IPS-15b (cell line): ENCODE results near the gene CLIC5.

Experiments
- H3K27me3 ChIP-seq: one replicate; pipeline ENCODE4 v1.6.1; 2013; ENCODE audit warnings: low read length; ENCODE audit not compliant: control insufficient read depth, insufficient read depth
- H3K36me3 ChIP-seq: one replicate; pipeline ENCODE4 v1.6.1; 2013; ENCODE audit warnings: low read length; ENCODE audit not compliant: control insufficient read depth, insufficient read depth
- H3K4me1 ChIP-seq: one replicate; pipeline ENCODE4 v1.6.1; 2013; ENCODE audit warnings: mild to moderate bottlenecking, low read length; ENCODE audit not compliant: control insufficient read depth, insufficient read depth
- H3K4me3 ChIP-seq: one replicate; pipeline ENCODE4 v1.5.1; 2013; ENCODE audit warnings: low read depth, low read length
- H3K9ac ChIP-seq: one replicate; pipeline ENCODE4 v1.6.1; 2013; ENCODE audit warnings: low read depth, mild to moderate bottlenecking, low read length
- H3K9me3 ChIP-seq: one replicate; pipeline ENCODE4 v1.6.1; 2013; ENCODE audit warnings: mild to moderate bottlenecking, low read length; ENCODE audit not compliant: control insufficient read depth, insufficient read depth

The CLIC5 gene

DNA sequence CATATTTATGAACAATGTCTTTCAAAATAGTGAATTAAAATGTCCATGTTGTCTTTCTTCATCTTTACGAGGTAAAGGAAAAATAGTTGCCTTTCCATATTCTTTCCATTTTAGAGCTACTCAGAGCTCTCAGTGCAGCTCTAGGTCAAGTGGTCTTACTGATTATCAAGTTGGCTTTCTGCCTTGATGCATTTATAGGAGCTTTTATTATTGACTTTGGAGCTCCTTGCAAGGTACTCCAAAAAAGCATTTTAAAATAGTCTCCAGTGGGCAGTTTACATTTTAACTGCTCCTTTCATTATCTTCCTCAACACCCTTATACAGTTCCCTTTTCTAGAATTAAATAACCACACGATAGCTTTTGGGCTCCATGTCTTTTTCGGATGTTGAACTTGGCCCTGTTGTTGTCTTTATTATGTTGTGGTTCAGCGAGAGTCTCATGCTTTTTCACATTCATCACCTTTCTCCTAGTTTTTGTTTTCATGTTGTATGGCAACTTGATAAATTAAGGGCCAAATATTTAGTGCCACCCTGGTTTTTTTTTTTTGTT, 122.9 kb downstream of the CLIC5 start:
- Histone ChIP-seq H3K36me3 (no peaks in the 10 kb centered on the region), H3K9ac (no peak overlapping the region), H3K4me3 (no peak overlapping the region), H3K9me3 (no peaks in the 10 kb centered on the region), H3K27me3 (no peaks in the 10 kb centered on the region), H3K4me1 (no peaks in the 10 kb centered on the region)

DNA sequence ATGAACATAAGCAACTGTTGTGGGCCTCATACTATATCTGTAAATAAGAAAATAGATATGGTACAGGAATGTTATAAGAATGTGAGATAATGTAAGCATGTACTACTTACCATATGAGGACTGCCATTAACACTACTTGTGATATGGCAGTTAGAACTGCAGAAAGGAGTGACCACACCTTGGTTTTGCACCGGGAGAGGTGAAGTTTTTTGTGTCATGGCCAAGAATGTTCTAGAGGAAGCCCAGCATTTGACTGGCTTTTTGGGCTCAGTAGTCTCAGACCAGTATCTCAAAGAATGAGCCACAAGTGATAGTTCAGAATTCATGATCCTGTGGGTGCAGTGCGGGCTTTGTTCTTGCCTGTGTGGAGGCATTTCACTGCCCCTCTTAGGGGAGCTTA, 123.5 kb downstream of the CLIC5 start:
- no peak overlapping the region for H3K4me3 ChIP-seq
- H3K36me3 ChIP-seq = no peaks in the 10 kb centered on the region
- no peaks in the 10 kb centered on the region for H3K4me1 ChIP-seq
- no peaks in the 10 kb centered on the region for H3K27me3 ChIP-seq
- H3K9ac ChIP-seq = no peak overlapping the region
- H3K9me3 ChIP-seq = no peaks in the 10 kb centered on the region

DNA sequence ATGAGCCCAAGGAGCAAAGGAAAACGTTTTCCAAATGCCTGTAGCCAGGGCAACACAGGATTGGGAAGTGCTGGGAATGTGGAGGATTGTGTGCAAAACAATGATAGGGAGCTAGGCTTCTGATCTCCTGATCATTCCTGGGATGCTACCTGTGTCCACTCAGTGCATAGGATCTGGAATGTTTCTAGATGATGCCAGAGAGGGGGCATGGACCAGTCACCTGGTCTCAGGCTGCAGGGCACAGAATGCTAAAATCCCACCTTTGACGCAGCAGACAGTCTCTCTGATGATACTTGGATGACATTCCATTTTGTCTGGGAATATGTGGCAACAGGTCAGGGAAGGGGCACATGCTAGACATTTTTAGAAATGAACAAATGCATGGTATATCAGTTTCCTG, 128.9 kb downstream of the CLIC5 start:
- no peak overlapping the region for H3K4me3 ChIP-seq
- H3K4me1 ChIP-seq = no peaks in the 10 kb centered on the region
- no peaks in the 10 kb centered on the region for H3K9me3 ChIP-seq
- H3K27me3 ChIP-seq = no peaks in the 10 kb centered on the region
- H3K9ac ChIP-seq = no peak overlapping the region
- no peaks in the 10 kb centered on the region for H3K36me3 ChIP-seq

DNA sequence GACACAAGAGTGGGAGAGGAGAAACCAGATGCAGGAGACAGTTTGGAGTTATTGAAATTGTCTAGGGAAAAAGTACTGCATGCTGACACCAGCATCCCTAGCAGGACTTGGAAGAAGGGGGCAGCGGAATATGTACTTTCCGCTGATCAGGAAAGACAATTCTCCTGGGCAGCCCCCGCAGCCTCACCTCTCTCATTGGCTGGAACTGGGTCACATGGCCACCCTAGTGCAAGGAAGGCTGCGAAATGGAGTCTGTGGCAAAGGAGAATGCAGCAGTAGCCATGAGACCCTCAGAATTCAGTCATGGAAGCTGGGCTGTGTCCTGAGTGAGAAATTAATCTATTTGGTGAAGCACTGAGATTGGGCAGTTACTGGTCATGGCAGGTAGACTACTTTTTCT, 131.3 kb downstream of the CLIC5 start:
- Histone ChIP-seq H3K36me3 (no peaks in the 10 kb centered on the region), H3K9ac (no peak overlapping the region), H3K9me3 (no peaks in the 10 kb centered on the region), H3K27me3 (no peaks in the 10 kb centered on the region), H3K4me3 (no peak overlapping the region), H3K4me1 (no peaks in the 10 kb centered on the region)

DNA sequence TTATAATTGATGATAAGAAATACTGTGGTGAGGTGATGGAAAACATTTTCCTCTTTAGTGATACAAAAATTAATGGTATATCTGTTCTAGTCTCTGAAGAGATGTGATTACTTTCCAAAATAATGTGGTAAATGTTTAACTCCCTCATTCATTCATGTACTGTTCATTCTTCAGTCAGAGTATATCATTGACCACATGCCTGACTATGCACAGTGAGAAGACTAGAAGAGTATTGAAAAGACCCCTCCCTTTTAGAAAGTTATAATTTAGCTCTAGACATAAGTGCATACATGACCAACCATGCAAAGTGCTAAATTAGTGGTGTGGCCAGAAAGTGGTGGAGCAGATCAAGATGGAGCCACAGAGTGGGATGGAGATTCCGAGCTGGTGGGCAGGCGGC, 133.0 kb downstream of the CLIC5 start:
- no peaks in the 10 kb centered on the region for H3K27me3 ChIP-seq
- no peaks in the 10 kb centered on the region for H3K4me1 ChIP-seq
- H3K9me3 ChIP-seq = no peaks in the 10 kb centered on the region
- no peak overlapping the region for H3K9ac ChIP-seq
- no peak overlapping the region for H3K4me3 ChIP-seq
- H3K36me3 ChIP-seq = no peaks in the 10 kb centered on the region

DNA sequence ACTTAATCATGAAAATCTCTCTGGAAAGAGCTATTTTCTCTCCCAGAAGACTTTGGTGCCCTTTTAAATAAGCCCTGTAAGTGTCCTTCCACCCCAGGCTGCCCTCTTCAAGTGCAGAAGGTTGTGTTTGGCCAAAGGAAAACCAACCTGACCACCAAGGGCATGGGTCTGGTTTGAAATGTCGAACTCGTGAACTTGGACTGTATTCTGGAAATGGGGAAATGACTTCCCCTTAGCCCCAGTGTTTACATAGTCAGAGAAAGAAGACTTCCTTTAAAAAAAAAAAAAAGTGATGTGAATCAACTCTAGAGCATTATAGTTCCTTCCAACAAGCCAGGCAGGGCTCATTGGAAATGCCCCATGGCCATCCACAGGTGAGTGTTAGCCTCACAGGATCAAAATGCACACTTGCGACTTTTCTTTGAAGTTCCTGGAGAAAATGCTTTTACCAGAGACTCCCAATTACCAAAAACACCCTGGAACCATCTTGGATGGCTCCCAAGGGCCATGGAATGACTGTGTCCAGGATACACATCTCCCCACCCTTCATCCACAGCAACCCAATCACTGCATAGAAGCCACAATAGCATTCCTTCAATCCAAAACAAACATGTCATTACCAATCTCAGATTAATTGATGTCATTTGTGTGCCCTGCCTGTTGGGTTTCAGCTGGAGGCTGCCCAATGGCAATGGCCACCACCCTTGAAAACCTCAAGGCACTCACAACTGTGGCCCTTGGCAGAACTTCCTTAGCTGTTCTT, 133.8 kb downstream of the CLIC5 start:
- Histone ChIP-seq H3K9me3 (no peaks in the 10 kb centered on the region), H3K36me3 (no peaks in the 10 kb centered on the region), H3K4me3 (no peak overlapping the region), H3K9ac (no peak overlapping the region), H3K27me3 (no peaks in the 10 kb centered on the region), H3K4me1 (no peaks in the 10 kb centered on the region)

DNA sequence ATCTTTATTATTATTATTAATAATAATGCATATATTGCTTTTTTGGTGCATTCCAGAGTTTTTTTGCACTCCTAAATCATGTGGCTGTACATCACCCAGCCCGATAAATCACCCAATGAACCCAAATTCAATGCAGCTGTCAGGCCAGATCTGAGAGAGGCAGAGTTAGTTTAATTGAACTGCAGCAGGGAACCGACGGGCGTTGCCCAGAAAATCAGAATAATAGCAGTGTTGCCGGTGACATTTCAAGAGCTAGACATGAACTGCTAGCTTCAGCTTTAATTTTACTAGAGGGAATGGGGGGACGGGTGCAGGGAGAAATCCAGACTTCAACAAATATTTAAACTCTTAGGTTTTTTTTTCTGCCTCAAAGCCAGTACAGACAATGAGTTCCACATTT, 135.0 kb downstream of the CLIC5 start:
- Histone ChIP-seq H3K4me1 (no peaks in the 10 kb centered on the region), H3K9ac (no peak overlapping the region), H3K27me3 (no peaks in the 10 kb centered on the region), H3K4me3 (no peak overlapping the region), H3K9me3 (no peaks in the 10 kb centered on the region), H3K36me3 (no peaks in the 10 kb centered on the region)

DNA sequence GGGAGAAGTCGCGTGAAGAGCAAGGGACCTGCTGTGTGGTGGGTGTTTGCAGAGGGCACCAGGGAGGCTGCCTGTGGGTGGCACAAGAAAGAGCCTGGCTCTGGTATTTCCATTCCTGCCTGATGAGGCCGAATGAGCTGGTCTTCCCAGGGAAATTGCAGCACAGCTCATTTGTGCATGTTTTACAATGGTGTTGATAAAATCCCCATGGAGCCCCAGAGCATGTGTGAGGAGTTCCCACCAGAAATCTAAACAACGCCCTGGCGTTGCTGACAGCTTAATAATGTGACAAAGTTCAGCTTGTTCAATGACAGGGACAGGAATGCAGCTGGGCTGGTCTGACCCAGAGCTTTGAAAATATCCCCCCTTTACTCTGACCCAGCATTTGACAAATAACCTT, 135.5 kb downstream of the CLIC5 start:
- Histone ChIP-seq H3K9ac (no peak overlapping the region), H3K27me3 (no peaks in the 10 kb centered on the region), H3K4me1 (no peaks in the 10 kb centered on the region), H3K36me3 (no peaks in the 10 kb centered on the region), H3K4me3 (no peak overlapping the region), H3K9me3 (no peaks in the 10 kb centered on the region)

DNA sequence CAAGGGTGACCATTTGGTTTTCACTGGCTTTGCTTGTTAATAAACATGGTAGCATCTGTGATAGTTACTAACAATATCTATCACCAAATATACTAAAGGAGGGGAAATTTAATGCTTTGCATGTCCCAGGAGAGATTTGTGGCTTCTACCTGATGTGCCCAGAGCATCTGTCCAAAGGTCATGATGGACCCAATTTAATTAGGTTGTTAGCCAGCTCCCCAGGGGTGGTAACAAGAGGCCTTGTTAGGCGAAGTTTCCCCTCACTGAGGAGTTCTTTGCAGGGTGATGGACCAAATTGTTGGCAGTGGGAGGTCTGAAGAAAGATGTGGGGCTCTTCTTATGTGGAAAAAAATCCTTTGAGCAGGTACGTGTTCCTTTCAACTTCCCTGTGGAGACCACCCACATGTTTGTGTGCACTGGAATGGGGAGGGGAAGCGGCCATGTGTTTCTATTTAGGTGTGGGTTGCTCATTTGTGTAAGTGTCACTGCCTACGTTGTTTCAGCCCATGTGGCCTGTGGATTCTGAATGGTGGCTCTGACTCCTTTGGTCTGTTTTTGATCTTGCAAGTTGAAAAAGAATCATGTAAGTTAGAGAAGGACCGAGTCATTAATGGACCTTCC, 137.6 kb downstream of the CLIC5 start:
- no peaks in the 10 kb centered on the region for H3K9me3 ChIP-seq
- no peaks in the 10 kb centered on the region for H3K4me1 ChIP-seq
- H3K36me3 ChIP-seq = no peaks in the 10 kb centered on the region
- no peak overlapping the region for H3K4me3 ChIP-seq
- H3K27me3 ChIP-seq = no peaks in the 10 kb centered on the region
- no peak overlapping the region for H3K9ac ChIP-seq

DNA sequence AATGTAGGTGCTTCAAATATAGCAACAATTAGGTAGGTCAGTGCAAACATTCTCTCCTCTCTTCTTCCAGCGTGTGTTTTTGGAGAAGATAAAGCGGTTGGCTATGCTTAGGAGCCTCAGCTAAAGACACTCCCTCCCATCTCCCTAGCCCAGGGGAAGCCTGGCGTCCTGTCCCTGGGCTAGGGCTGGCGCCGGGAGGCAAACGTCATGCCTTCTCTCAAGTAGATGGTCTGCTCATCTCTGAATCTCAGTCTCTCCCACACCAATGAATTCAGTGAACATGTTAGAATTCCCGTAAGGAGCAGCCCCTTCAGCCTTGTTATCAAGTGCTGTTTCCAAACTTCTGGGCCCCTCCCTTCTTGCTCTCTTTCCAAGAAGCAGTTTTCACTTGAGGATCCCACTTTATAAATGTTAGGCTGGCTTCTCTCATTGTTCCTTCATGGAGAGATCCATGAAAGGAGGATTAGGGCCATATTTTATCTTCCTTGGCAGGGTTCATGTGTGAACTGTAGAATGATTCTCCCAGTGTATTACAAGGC, 142.8 kb downstream of the CLIC5 start:
- Histone ChIP-seq H3K27me3 (no peaks in the 10 kb centered on the region), H3K4me1 (no peaks in the 10 kb centered on the region), H3K9ac (no peak overlapping the region), H3K9me3 (no peaks in the 10 kb centered on the region), H3K4me3 (no peak overlapping the region), H3K36me3 (no peaks in the 10 kb centered on the region)

DNA sequence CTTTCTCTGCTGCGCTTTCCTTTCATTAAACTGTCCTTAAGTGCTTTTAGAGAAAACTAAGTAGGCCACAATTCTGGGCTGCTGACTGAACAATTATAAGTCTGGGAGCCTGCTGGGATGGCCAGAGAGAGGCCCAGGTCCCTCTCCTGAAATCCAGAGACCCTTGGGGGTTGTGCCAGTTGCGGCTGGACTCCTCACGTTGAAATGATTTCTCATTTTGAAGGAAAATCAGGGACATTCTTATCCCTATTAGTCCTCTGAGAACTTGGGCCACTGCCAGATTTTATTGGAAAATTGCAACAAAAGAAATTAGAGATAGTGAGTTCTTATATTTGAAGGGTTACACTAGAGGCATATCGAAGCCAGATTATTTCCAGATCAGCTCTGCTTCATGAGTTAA, 145.1 kb downstream of the CLIC5 start:
- Histone ChIP-seq H3K4me1 (no peaks in the 10 kb centered on the region), H3K4me3 (no peak overlapping the region), H3K27me3 (no peaks in the 10 kb centered on the region), H3K9ac (no peak overlapping the region), H3K9me3 (no peaks in the 10 kb centered on the region), H3K36me3 (no peaks in the 10 kb centered on the region)

DNA sequence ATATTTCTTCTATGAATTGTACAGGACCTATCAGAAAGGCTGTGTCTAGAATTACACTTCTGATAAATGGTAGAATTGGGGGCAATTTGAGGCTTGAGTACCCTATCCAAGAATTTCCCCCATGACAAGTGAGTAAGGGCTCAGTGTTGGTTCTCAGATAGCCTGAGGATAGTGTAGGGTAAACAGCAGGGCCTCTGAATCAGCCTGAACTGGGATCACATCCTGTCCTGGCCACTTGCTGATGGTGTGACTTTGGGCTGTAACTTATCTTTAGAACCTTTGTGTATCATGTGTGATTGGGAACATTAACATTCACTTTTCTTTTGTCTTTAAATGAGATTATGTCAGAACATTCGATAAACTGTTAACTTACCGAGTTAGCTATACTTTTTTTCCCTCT, 151.0 kb downstream of the CLIC5 start:
- no peak overlapping the region for H3K9ac ChIP-seq
- H3K4me1 ChIP-seq = no peaks in the 10 kb centered on the region
- H3K4me3 ChIP-seq = no peak overlapping the region
- no peaks in the 10 kb centered on the region for H3K36me3 ChIP-seq
- H3K27me3 ChIP-seq = no peaks in the 10 kb centered on the region
- no peaks in the 10 kb centered on the region for H3K9me3 ChIP-seq
